WI38 (cell line): ENCODE results near the gene SHBG.
"Not testable (repeated sequence)": the region's sequence is repeated elsewhere in the genome, so short reads cannot be mapped to it uniquely, and the experiment has no call there.

ENCODE experiments used
- H3K4me3 ChIP-seq: 2 replicates; pipeline ENCODE4 v1.5.1; 2011; ENCODE audit warnings: low read depth, mild to moderate bottlenecking, control low read depth, low read length
- TF ChIP-seq, protein P1 (sequence below): IDR thresholded peaks from 2 replicates; pipeline ENCODE4 v1.5.1; 2012; ENCODE audit warnings: low read depth, mild to moderate bottlenecking, control low read depth, low read length

The SHBG gene

DNA sequence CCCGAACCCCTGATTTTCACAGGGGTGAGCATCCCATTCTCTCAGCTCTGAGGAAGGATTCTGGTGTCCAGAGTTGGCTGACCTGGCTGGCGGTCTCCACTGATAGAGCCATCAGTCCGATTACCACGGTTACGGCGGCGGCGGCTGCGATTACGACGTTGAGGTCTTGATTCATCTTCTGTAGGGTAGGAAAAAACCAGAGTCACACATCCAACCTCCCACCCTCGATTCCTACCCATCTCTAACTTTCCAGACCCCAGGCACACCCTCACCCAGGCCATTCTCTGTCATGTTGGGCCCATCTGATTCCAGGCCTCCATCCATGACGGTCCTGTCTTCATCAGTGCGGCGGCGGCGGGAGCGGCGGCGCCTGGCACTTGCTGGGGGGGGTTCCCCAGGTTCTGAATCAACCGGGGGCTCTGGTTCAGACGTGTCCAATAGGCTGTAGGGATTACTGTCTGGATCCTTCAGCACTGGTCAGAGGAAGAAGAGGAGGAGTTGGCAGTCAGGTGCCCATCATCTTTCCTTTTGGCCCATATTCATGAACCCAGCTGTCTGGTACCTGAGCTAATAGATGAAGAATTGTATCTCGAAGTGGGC is 37.4 kb upstream of the SHBG start:
- no peak overlapping the region for H3K4me3 ChIP-seq
- TF ChIP-seq, protein P1, sequence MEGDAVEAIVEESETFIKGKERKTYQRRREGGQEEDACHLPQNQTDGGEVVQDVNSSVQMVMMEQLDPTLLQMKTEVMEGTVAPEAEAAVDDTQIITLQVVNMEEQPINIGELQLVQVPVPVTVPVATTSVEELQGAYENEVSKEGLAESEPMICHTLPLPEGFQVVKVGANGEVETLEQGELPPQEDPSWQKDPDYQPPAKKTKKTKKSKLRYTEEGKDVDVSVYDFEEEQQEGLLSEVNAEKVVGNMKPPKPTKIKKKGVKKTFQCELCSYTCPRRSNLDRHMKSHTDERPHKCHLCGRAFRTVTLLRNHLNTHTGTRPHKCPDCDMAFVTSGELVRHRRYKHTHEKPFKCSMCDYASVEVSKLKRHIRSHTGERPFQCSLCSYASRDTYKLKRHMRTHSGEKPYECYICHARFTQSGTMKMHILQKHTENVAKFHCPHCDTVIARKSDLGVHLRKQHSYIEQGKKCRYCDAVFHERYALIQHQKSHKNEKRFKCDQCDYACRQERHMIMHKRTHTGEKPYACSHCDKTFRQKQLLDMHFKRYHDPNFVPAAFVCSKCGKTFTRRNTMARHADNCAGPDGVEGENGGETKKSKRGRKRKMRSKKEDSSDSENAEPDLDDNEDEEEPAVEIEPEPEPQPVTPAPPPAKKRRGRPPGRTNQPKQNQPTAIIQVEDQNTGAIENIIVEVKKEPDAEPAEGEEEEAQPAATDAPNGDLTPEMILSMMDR: no peak

DNA sequence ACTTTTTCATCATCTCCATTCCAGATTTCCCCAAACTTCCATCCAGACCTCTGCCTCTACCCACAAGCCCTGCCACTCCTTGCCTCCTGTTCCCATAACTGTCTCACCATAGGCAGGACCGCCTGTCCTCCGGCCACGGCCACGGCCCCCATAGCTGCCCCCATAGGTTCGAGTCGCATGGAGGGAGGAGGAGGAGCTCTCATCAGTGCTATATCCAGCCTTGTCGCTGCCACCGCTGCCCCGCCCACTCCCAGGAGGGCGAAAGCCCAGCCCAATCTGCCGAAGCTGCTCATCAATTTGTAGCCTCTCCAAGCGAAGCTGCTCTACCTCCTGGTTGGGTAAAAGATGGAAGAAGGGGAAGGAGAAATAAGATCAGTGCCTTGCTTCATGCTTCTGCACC is 36.6 kb upstream of the SHBG start:
- TF ChIP-seq, protein P1: no peak
- H3K4me3 ChIP-seq: no peak overlapping the region

DNA sequence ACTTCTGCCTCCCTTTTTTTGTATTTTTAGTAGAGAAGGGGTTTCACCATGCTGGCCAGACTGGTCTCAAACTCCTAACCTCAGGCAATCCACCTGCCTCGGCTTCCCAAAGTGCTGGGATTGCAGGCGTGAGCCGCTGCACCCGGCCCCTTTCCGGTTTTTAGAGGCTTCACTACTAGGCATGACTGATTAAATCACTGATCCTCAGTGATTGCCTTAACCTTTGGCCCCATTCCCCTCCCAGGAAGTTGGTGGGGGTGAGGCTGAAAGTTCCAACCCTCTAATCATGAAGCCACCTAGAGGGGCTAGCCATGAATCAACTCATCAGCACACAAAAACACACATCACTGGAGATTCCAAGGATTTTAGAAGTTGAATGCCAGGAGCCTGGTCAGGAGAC is 32.4 kb upstream of the SHBG start:
- not testable (repeated sequence) for H3K4me3 ChIP-seq

DNA sequence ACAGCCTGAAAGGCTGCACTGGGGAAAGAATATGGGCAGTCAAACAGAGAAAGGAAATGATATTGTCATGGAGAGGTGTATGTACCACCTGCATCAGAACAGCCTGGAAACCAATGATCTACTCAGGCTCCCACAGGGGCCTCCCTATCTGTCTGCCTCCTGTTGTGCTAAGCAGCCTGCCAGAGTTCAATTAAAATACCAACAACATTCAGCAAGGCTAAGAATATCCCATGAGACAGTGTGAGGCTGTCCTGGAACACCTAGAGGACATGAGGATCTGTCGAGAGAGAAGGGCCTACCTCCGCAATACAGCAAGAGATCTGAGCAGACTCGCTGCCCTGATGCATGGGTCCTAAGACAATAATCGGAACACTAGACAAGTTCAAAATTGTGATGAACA is 23.7 kb upstream of the SHBG start:
- H3K4me3 ChIP-seq: no peak overlapping the region
- TF ChIP-seq, protein P1: no peak

DNA sequence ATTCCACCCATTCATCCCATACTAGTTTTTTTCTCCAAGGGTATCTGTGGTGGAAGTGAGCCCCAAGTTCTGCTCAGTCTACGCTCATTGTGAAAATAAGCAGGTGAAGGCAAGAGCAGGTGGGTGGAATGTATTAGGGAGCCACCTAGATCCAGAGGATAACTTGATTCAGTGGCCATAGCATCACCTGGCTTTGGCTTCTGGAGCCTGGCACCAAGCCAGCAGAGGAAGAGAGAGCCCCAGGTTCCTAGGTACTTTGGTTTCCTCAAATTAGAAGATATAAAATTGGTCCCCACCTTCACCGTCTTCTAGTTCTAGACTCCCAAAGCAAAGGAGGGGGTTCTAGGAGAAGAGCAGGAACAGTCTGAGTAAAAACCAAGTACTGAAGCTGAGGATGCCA is 19.3 kb upstream of the SHBG start:
- TF ChIP-seq, protein P1: no peak
- H3K4me3 ChIP-seq: no peak overlapping the region

DNA sequence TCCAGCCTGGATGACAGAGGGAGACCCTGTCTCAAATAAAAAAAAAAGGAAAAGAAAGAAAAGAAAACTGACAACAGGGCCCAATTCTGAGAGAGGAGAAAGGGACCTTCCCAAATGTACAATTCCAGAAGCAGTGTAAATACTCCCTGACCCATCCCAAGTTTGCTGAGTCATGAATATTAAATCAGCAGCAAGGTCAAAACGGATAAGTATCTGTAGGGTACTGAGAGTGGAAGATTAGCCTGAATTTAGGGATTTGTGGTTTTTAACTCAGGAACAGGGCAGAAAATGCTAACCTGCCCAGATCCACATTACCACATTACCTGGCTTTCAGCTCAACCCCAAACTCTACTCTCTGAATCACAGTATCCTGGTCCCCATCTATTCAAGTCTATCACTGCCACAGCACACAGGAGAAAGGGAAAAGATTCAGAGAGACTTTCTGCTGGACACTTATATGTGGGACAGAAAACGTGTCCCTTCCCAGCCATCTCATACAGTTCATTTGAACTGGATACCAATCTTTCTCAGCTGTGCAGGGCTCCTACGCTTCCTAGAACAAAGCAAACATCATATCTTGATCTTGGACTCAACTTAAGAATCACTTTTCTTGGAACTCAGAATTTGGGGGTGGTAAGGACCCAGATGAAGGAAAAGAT is 18.2 kb upstream of the SHBG start:
- TF ChIP-seq, protein P1: no peak
- no peak overlapping the region for H3K4me3 ChIP-seq

DNA sequence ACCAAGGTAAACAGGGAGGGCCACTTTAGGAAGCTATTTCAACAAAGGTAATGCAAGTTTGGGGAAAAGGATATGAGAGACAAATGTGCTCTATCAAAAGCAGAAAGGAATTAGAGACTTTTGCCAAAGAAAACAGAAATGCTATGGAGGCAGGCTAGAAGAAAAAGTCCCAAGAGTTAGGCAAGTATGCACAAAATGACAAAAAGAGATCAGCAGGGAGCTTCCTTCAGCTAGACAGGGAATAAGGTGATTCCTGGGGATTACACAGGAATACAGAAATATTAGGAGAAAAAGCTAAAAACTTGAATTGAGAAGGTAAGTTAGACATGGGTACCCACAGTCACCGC is 17.7 kb upstream of the SHBG start:
- TF ChIP-seq, protein P1: no peak
- H3K4me3 ChIP-seq: no peak overlapping the region

DNA sequence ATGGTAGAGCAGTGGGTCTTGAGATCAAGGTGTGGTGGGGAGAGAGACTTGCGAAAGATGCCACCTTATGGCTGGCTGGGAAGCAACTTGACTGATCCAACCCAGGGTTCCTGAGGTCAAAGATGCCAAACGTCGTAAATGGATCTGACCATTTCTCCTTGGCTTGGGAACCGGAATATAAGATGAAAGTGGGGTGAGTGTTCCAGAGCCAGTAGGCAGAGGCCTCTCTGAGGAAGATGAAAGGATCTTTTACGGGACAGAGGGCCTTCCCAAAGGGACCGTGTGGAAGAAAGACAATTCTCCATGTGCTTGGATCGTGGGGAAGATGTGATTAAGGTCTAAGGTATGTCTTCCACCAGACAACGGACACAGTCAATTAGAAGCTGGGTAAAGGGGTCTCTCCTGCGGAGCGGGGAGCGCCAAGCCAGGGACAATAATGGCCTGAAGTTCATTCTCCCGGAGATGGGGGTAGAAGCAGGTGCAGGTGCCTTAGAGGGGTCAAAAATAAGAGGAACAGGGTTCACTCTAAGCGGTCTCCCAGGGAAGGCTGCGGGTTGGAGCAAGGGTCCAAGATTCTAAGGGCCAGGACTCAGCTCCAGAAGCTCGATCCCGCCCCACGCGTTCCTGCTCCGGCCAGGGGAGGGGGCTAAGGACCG is 16.0 kb upstream of the SHBG start:
- H3K4me3 ChIP-seq: peak overlapping the region; percentile 89
- TF ChIP-seq, protein P1: no peak
